Right lobe of liver (tissue), 6 donors: ENCODE results near the gene SUMO4. TPM values are rescaled to one million over a fixed set of nuclear protein-coding genes. Genes with fewer than 3 reads are reported as not detected.

Experiments
- ATAC-seq, 4 donors: fragments of 200-7000 bp; cut with Tn5 transposase; one replicate each; pipeline ENCODE4 v1.9.1; 2020; ENCODE audit warnings: mild to moderate bottlenecking in 4 of 4, moderate library complexity in 4 of 4
- DNase-seq, 3 donors: peaks; one replicate each; pipeline ENCODE4 v3.0.0-alpha.2; 2020
- H3K27ac ChIP-seq, 3 donors: fragments of 200-600 bp; one replicate each; pipeline ENCODE4 v1.8.0; 2022
- H3K27me3 ChIP-seq, 2 donors: fragments of 200-600 bp; one replicate each; pipeline ENCODE4 v1.8.0; 2022
- H3K36me3 ChIP-seq, 4 donors: fragments of 200-600 bp; sonication (generic) in 1 of 4; one replicate each; pipeline versions ENCODE4 v1.5.1 to v1.8.0; 2017 to 2022; ENCODE audit warnings: control low read depth in 1 of 4
- H3K4me1 ChIP-seq, 4 donors: fragments of 200-600 bp; sonication (generic) in 1 of 4; one replicate each; pipeline versions ENCODE4 v1.5.1 to v1.8.0; 2017 to 2022; ENCODE audit warnings: control low read depth in 1 of 4
- H3K4me3 ChIP-seq, 3 donors: fragments of 200-600 bp; one replicate each; pipeline ENCODE4 v1.8.0; 2022
- H3K9me3 ChIP-seq, 4 donors: fragments of 200-600 bp; sonication (generic) in 1 of 4; one replicate each; pipeline versions ENCODE4 v1.5.1 to v1.8.0; 2017 to 2022; ENCODE audit warnings: control low read depth in 1 of 4
- POLR2A ChIP-seq: fragments of 450-650 bp; IDR thresholded peaks from one replicate; pipeline ENCODE4 v1.6.1; 2017; ENCODE audit warnings: antibody characterized with exemption, mild to moderate bottlenecking
- WGBS: methylation state at CpG from one replicate; pipeline ENCODE4 v1.1.6; 2018; ENCODE audit warnings: low coverage, low lambda C conversion rate; ENCODE audit not compliant: insufficient coverage; ENCODE audit errors: missing lambda C conversion rate; 5-methylcytosine and 5-hydroxymethylcytosine counted together
- intact Hi-C, 2 donors: fragments of 100-400 bp; cut with DNase I; formaldehyde crosslinking; loops; one replicate each; pipeline versions ENCODE4 v1.11.2 to v1.14.1; 2022
- long read RNA-seq: library from polyadenylated mRNA; unstranded; transcript quantifications from one replicate; pipeline ENCODE4 v2.0.0, GENCODE V29; 2019
- total RNA-seq, 6 experiments: library from RNA; depleted of rRNA in 2 of 6; stranded (reverse); fragments of >200 nt in 2 of 6; fragmentation: NEBNext Ultra II Directional in 3 of 6; extraction: Animal tissue kit (Norgen Biotek cat#: 25700) in 3 of 6; gene quantifications; one replicate each; pipeline versions ENCODE4 v1.1.0 to v1.2.4, GENCODE V29; 2016 to 2023
- TF ChIP-seq, protein P1 (sequence below), 4 donors: fragments of 200-600 bp in 3 of 4; fragments of 450-650 bp in 1 of 4; IDR thresholded peaks; one replicate each; pipeline versions ENCODE4 v1.5.1 to v1.8.0; 2016 to 2022; ENCODE audit warnings: antibody characterized with exemption in 4 of 4, mild to moderate bottlenecking in 2 of 4
- donor health status: DM: no; HTN: yes; CAD: no.
- donor health status: DM: no; HTN: no; CAD: no.
- donor health status: DM: no; HTN: no; CAD: no.
- donor health status: DM: no; HTN: yes; CAD: no.
- donor health status: DM: no; HTN: yes; CAD: no.

The SUMO4 gene
- 1 to 10 TPM in 3 of 6 experiments, under 1 TPM in 3; 0.49 to 1.2 (median 1.0) TPM for total RNA-seq
- long read RNA-seq, result 0 reads

DNA sequence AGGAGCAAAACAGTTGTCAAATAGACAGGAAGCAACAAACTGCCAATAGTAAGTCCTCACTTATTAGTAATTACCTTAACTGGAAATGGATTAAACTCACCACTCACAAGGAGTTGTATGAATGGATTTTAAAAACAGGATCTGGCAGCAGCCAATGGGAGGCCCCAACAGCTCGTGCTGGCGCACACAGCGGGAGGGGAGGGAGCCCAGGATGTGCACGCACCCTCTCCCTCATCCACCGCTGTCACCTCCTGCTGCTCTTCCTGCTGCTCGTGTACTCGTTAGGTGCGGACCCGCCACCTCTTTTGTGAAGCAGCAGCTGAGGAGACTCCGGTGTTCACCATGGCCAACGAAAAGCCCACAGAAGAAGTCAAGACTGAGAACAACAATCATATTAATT is at the start of gene SUMO4:
Gene SUMO4 (plus strand): TSS at position 213 of the 400 bp plus-strand sequence. CDS start 130 bp downstream, at position 343.
- Histone ChIP-seq H3K36me3 (peaks cover 0 to 16% (median 7%) of the 10 kb centered on the region in 4 donors), H3K9me3 (no peaks in the 10 kb centered on the region), H3K27me3 (no peaks in the 10 kb centered on the region), H3K4me3 (no peak within 1 kb of the TSS), H3K4me1 (peaks cover 0 to 12% (median 5%) of the 10 kb centered on the region in 4 donors), H3K27ac (no peak within 1 kb of the TSS)
- intact Hi-C loops, result no loop called here
- no peak for TF ChIP-seq POLR2A
- TF ChIP-seq, protein P1, sequence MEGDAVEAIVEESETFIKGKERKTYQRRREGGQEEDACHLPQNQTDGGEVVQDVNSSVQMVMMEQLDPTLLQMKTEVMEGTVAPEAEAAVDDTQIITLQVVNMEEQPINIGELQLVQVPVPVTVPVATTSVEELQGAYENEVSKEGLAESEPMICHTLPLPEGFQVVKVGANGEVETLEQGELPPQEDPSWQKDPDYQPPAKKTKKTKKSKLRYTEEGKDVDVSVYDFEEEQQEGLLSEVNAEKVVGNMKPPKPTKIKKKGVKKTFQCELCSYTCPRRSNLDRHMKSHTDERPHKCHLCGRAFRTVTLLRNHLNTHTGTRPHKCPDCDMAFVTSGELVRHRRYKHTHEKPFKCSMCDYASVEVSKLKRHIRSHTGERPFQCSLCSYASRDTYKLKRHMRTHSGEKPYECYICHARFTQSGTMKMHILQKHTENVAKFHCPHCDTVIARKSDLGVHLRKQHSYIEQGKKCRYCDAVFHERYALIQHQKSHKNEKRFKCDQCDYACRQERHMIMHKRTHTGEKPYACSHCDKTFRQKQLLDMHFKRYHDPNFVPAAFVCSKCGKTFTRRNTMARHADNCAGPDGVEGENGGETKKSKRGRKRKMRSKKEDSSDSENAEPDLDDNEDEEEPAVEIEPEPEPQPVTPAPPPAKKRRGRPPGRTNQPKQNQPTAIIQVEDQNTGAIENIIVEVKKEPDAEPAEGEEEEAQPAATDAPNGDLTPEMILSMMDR (IDR thresholded peaks at IDR 0.05), result no peak
- 95% methylated on average over 4 of the region's 11 CpGs for WGBS
- ATAC-seq (no peak), DNase-seq (no peak)

DNA sequence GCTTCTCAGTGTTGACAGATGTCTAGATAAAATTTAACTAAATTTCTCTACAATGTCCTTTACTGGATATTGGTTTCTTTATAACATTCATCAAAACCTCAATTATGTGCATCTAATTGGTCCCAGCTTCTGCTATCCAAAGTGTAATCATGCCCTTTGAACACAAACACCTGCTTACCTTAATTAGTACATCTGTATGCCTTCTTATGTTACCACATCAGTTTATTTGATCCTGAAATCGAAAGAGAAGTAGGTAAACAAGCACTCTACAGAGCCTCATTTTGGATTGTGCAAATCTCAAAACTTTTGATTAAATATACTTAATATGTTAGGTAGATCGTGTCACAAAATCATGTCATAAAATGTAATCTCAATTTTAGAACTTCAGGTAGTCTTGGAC is 46.1 kb upstream of the SUMO4 start:
- Histone ChIP-seq H3K27ac (no peak overlapping the region), H3K27me3 (no peaks in the 10 kb centered on the region), H3K4me3 (no peak overlapping the region), H3K4me1 (peaks cover 0 to 16% (median 3%) of the 10 kb centered on the region in 4 donors), H3K36me3 (no peaks in the 10 kb centered on the region), H3K9me3 (no peaks in the 10 kb centered on the region)
- ATAC-seq, result peak; percentile 66 to 91 (median 81)
- WGBS, result 22% methylated on average over 2 of the region's 2 CpGs
- no peak for DNase-seq
- intact Hi-C loops, result no loop called here
- no peak for TF ChIP-seq POLR2A
- TF ChIP-seq, protein P1 (IDR thresholded peaks at IDR 0.05), result no peak

DNA sequence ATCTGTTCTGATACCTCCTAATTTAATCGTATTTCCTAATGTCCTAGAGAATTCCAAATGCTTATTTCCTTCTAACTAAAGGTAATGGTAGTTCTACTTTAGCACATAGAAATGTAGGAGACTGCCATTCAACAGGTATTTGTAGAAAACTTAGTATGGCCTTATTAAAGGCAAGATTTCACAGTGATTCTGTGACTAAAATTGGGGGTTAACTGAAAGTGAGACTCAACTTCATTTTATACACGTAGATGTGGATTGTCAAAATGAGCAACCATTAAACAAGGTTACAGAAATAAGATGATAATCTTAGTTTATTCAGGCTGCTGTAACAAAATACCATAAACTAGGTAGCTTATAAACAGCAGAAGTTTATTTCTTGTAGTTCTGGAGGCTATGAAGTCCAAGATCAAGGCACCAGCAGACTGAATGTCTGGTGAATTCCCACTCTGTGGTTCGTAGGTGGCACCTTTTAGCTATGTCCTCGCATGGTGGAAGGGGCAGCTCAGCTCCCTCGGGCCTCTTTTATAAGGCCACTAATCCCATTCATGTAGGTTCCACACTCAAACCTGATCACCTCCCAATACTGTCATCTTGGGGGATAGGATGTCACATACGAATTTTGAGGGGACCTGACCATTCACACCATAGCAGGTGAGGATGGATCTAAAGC is 43.8 kb upstream of the SUMO4 start:
- Histone ChIP-seq H3K36me3 (no peaks in the 10 kb centered on the region), H3K4me1 (peaks cover 0 to 25% (median 11%) of the 10 kb centered on the region in 4 donors), H3K9me3 (no peaks in the 10 kb centered on the region), H3K27ac (no peak overlapping the region), H3K4me3 (no peak overlapping the region), H3K27me3 (no peaks in the 10 kb centered on the region)
- intact Hi-C loops, result no loop called here
- 90% methylated on average over 5 of the region's 6 CpGs for WGBS
- ATAC-seq (no peak), DNase-seq (no peak)
- TF ChIP-seq, protein P1 (IDR thresholded peaks at IDR 0.05), result no peak

DNA sequence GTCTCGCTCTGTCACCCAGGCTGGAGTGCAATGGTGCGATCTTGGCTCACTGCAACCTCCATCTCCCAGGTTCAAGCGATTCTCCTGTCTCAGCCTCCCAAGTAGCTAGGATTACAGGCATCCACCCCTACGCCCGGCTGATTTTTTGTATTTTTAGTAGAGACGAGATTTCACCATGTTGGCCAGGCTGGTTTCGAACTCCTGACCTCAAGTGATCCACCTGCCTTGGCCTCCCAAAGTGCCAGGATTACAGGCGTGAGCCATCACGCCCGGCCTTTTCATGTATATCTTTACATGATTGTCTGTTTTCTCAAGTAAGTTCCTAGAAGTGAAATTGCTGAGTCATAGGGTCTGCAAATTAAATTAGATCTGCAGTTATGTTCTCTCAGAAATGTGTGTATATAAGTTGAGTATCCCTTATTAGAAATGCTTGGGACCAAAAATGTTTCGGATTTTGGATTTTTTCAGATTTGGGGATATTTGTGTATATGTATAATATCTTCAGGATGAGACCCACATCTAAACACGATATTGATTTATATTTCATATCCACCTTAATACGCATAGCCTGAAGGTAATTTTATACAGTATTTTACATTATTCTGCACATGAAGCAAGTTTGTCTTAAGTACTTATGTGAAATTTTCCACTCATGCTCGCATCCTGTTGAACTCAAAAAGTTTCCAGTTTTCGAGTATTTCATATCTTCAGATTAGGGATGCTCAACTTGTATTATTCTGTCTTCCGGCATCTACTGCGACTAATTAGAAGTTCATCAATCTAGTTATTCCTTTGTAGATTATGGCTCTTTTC is 42.1 kb upstream of the SUMO4 start:
- TF ChIP-seq, protein P1 (IDR thresholded peaks at IDR 0.05), result no peak
- TF ChIP-seq POLR2A, result no peak
- intact Hi-C loops, result no loop called here
- Histone ChIP-seq H3K4me3 (no peak overlapping the region), H3K27ac (no peak overlapping the region), H3K36me3 (no peaks in the 10 kb centered on the region), H3K9me3 (no peaks in the 10 kb centered on the region), H3K4me1 (peaks cover 0 to 25% (median 11%) of the 10 kb centered on the region in 4 donors), H3K27me3 (no peaks in the 10 kb centered on the region)
- DNase-seq, result no peak
- no peak for ATAC-seq
- whole genome bisulfite sequencing, result 85% methylated on average over 15 of the region's 17 CpGs
